Stimulated activated CD4-positive, alpha-beta T cell treated with anti-CD3 and anti-CD28 coated beads, Interleukin-1b, Interleukin-23, amount 100 ng/mL, for 24 hours (primary cell): ENCODE measurements around the gene ITGB6.

Source experiments
- DNase-seq, 4 experiments: peaks; one replicate each; pipeline ENCODE4 v3.0.0-alpha.2; 2020; ENCODE audit warnings: low read depth in 4 of 4, low spot score in 1 of 4

Gene ITGB6, protein sequence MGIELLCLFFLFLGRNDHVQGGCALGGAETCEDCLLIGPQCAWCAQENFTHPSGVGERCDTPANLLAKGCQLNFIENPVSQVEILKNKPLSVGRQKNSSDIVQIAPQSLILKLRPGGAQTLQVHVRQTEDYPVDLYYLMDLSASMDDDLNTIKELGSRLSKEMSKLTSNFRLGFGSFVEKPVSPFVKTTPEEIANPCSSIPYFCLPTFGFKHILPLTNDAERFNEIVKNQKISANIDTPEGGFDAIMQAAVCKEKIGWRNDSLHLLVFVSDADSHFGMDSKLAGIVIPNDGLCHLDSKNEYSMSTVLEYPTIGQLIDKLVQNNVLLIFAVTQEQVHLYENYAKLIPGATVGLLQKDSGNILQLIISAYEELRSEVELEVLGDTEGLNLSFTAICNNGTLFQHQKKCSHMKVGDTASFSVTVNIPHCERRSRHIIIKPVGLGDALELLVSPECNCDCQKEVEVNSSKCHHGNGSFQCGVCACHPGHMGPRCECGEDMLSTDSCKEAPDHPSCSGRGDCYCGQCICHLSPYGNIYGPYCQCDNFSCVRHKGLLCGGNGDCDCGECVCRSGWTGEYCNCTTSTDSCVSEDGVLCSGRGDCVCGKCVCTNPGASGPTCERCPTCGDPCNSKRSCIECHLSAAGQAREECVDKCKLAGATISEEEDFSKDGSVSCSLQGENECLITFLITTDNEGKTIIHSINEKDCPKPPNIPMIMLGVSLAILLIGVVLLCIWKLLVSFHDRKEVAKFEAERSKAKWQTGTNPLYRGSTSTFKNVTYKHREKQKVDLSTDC

DNA sequence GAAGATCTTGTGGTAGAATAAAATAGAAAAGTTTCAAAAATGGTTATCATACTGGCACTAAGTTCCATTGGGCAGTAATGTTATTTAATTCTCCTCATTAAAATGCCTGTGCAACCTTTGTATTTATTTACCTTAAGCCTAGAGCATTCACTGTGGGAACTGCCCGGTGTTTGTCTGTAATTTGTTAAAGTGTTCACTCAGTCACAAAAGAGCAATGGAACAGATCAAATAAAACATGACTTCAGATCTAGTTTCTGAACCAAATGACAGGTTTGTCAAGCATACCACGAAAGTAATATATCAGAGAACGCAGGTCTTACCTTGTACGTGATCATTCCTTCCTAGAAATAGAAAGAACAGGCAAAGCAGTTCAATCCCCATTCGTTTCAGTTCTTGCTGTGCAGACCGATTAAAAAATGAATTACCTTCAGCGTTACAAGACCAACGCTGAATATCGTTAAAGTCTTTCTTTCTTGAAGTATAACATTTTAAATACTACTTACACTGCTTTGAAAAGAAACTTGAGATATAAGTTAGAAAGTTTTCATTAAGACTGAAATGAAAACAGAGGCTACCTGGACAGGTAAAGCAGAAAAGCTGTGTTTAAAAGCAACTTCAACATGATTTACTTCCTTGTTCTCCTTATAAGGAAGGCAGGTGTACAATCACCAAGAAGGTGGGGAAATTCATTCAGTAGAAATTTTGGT is at the start of gene ITGB6:
Gene ITGB6, minus strand, starts transcription at position 590 of the 707 bp plus-strand sequence. Its CDS starts 209 bp downstream, at position 381.
- DNase-seq = no peak

DNA sequence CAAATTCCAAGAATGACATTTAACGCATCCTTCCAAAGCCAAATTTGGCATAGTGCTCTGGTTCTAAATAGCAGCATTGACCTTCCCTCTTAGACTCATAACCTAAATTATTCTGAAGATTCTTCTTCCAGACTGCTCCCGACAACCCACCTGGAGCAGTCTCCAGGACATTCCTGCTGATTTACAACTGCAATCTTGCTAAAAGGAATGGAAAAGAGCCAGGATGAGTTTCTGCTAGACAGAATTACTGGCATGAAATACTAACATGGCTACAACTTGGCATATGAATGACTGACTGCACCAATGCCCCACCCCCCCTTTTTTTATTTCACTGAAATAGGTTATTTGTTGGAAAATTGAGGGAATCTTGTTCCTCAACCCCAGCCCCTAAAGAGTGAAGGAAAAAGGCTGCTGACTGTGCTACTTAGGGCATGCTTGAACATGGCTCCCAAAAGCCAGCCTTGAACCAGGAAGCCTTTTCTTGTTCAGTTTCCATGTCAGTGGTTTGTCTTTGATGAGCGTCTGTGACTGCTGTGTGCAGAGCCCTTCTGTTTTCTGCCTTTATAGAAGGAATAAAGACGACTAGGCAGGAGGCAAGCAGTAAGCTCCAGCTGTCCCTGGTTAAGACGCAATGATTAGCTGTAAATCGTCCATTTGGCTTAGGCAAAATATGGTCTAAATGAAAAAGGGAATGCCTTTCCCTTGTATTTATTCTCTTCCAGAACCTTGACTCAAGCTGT is 47.4 kb upstream of the ITGB6 start:
- no peak for DNase-seq

DNA sequence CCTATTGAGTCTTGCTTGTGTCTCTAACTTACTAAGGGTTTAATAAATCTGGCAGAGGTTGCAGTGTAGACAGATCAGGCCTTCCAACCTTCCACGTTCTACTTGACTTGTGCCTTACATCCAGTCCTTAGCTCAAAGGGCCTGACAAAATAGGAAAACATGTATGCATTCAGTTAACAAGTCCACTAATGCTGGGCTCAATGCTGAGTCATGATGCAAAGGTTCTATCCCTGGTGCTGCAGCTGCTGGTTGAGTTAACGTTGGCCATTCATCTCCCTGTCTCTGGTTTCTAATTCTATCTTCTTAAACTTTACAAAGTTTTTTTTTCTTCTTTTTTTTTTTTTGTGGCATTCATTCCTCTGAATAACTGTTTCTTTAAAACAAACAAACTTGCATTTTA is 46.3 kb upstream of the ITGB6 start:
- no peak for DNase-seq

DNA sequence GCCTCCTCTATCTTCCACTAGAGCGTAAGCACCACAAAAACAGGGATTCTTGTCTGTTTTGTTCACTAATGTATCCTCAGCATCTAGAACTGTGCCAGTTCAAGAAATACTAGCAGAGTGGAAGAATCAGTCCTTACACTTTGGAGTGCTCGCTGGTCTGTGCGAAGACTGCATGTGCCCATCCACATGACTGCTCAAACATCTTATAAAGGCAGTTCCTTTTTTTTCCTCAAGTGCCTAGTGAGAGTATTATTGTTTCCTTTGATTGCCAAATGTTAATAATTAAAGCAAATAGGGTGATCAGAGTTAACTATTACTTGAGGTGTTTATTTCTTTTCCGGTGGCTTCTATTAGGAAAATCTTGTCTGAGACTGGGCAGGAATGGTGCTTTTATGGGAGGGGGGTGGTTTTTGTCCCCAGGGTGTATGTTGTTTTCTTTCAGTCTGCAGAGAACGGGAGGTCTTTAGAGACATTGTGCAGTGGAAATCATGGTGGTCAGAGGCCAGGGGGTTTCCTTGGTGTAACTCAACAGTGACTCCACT is 45.6 kb upstream of the ITGB6 start:
- no peak for DNase-seq

DNA sequence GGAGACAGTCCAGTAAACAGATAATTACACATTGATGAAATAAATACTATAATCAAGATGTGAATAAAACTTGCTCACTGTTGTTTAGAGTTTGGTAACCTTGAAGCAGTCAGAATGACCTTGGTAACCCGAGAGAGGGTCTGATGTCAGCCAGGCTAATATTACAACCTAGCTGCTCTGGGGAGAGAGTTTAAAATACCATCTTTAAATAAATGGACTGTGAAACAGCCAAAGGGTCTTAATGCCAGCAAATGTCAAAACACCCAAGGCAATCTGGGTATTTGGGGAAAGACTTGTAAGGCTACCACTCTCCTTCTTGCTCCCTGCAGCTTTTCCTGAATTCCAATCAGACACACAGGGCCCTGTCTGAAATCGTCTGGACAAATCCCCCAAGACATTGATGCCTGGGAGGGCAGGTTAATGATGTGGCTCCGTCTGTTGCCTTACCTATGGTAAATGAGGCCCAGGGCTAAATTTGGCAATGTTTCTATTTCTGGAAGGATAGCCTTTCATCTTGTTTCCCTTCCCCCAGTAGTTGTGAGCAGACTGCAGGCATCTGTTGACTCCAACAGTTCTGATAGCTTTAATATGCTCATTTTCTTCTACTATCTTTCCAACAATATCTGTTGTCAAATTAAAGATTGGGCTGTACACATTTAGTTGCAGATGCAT is 43.0 kb upstream of the ITGB6 start:
- no peak for DNase-seq

DNA sequence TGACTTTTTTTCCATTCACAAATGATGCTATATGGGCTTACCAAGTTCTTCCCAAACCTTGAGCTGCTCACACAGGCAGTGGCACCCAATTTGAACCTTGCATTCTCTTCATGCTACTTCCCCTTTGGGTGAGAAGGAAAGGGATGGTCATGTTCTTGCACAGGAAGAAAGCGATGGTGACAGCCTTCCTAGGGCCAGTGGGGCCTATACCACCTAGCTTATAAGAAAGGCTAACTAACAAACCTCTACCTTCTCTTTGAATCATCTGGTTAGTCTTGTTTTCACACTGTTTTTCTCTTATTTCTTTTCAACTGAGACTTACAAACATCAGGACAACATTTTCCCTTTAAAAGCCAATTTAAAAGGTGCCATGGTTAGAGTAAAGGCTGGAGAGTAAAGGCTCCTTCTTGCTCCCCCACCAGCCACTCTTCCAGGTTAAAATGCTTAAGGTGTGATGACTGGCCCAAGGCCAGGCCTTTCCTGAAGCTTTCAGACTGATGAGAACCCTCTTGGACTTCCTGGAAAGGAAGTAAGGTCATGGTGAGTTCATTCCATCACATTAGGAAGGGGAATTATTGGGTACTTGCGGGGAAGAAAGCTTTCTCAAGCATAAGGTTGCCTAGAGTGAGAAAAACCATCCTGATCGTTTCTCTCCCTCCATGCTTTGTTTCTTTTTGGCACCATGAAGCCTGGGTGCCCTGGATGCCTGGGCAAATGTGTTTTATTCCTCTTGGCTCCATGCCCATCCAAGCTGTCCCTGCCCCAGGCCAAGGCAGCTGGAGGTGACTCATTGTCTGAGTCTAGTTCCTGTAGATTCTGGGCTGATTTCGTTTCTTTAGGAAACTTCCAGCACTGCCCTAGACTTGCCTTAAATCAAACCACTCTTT is 41.4 kb upstream of the ITGB6 start:
- DNase-seq = no peak

DNA sequence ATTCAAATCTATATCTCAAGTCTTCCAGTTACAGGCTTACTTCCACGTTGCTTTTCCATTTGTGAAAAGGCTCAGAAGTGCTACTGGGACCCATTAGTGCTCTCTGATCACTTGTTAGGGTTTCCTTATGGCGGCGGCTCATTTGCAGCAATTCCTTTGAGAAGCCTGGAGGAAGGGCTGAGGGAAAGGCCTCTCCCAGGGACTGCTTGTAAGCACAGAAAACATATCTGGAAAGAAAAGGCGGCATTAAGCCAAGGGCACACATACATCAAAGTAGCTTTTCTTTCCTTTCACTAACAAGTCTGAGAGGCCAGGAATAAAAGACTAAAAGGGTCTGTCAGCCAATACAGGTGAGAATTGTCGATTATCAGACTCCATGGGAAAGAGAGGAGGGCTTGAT is 39.4 kb upstream of the ITGB6 start:
- DNase-seq = no peak

DNA sequence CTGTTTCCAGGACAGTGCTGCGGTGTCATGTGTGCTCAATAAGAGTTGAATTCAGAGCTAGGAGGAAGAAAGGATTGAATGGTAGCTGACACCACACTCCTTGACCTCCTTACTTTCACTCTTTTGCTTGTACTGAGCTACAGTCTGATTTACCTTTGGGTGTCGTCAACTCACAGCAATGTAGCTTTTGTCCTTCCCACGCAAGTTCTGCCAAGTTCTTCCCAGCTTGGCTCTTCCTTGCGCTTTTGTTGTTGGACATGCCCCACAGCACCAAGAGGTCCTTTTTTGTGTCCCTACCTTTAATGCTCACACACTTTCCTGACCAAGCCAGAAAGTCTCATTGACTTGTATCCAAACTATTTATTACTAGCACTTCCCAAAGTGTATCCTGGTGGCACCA is 38.3 kb upstream of the ITGB6 start:
- no peak for DNase-seq

DNA sequence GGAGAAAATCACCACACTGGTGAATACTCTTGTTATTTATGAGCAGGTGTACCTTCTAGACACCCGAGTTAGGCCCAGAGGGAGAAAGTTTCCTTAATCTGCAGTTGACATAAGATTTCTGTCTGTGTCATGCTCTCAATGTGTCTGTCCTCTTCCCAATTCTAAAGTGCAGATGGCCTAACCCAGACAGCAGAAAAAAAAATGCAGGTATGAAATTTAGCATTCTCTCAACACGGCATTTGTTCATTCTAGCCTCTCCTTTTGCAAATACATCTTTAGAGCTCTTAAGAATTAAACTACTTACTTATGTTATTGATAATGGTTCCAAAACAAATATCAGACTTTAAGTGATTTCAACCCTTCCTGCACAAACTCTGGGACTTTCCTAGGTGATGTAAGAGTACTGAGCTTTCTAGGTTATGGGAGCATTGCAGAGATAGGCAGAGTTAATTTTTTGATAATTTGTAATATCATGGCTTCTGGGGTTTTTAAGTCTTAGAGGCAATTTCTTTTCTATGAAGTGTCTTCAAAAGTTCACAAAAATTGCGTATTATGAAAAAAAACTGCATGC is 32.9 kb upstream of the ITGB6 start:
- no peak for DNase-seq

DNA sequence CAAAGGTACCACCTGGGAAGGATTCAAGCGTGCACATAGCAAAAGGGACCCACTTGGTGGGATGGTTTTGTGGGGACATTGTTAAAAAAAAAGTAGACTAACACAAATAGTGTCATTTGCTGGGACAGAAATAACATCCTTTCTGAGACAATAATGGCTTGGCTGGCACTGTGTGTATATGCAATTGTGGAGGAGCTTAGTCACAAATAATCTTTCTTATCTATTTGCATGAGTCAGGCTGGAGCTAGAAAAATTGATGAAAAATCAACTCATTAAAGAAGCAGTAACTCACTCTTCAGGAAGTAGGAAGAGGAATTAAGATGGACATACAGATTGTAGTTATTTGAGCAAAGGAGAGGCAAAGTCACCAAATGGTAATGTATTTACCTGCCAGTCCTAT is 29.5 kb upstream of the ITGB6 start:
- no peak for DNase-seq

DNA sequence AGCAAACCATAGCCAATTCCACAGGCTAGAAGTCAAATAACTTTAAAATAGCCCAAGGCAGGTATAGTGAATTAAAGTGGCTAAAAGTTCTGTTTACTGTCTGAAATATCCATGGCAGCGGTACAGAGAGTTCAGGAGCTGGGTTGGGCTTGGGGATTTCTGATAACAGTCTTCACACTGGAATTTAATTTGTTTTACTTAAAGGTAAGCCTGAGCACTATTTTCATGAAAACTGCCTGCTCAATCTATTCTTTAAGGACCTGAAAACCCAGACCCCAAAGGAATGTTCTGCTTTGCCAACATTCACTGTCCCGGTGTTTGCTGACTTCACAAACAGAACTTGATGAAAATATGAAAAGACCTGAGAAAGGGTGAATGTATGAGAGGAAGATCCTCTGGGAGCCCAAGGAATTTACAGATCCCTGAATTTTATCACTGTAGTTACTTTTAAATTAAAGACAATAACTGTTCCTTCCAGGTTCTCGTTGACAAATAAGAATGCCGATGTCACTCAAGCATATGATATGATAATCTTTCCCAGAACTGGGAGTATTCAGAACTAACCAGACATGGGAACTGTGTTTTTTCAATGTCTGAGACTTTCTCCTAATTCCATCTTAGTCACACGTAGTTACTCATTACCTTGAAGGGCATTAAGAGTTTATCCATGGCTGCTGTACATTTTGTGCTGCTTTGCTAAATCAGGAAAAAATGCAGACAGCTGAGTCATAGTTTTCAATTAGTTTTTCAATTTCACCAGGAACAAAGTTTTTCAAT is 28.3 kb upstream of the ITGB6 start:
- no peak for DNase-seq

DNA sequence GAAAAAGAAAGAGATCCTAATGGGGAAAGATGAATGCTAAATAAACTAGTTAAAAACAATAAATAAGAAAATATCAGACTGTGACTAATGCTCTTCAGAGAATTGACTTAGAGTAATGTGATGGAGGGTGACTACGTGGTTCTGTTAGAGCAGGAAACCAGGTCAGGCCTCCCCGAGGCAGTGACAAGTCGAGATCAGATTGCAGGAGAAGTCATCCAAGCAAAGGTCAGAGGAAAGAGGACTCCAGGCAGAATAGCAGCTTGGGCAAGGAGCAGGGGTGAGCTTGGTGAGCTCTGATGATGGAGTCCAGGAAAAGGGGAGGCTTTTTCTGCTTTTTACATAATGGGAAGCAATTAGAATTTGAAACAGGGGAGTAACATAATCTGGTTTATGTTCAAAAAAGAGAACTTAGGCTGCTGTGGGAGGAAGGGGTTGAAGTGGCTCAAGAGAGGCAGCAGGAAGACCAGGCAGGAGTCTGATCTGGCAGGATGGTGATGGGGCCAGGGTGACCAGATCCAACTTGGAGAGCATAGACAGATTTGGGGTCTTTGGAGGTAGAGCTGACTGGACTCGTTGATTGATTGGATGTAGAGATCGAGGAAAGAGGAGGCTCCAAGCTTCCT is 27.3 kb upstream of the ITGB6 start:
- DNase-seq = no peak

DNA sequence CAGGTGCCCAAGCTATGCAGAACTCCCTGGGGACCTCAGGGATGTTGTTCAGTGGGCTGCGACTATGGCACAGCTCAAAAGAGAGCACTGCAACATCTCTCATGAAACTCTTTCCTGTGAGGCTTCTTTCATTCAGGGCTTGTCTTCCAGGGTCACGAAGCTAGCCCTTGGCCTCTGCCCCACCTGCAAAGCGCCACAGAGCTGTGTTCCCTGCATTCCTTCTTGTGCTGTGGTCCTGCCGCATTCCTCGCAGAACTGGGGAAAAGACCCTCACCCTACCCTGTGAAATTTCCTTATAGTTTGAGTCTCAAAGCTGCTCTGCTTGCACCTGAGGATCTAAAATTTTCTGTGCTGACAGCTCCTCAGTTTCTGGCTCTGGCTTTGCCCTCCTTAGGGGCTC is 26.3 kb upstream of the ITGB6 start:
- no peak for DNase-seq

DNA sequence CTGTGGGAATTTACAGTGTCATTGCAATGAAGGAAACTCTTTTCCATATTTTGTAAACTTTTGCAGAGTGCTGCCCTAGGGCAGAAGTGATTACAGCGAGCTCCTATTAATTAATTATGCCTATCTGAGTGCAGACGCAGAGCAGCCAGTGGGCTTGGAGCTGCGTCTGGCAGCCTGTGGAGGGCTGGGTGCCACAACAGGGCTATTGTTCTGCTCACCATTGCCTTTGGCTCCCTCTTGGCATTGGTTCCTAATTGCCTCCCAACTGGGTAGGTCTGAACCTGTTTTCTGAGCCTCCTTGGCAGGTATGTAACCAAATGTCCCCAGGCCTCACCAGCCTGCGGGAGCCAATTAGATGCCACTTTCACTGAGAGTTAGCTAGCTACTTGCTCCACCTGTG is 25.6 kb upstream of the ITGB6 start:
- DNase-seq = no peak

DNA sequence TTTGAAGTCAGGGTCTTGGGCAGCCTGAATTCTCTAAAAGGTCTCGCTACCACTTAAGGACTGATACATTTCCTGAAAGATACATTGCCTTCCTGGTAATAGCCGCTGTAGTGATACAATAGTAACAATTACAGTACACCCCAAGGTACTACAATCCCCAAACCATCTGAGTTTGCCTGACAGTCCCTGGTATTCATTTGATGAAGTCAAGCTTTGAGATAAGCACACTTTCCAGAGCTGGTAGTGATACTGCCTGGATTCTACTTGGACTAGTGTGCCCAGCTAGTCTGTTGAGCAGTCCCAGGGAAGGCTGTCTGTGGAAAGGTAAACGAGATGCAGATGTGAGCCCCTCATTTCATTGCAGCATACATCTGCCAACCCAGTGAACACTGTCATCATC is 24.4 kb upstream of the ITGB6 start:
- no peak for DNase-seq

DNA sequence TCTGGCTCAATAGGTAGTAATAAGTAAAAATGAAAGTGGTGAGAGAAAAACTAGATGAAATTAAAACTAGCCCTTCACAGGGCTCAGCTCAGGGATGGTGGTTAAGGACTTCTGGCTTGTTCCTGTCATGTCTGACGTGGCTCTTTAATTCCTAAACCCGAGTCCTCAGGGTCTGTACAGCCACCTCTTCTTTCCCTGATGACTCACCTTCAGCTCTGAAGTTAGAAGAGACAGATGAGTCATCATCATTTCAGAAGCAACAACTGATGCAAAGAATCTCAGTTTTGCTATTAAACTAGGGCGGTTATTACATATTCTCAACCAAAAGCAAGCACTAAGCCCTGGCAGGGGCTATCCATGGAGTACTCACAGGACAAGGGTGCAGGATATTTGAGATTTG is 24.0 kb upstream of the ITGB6 start:
- no peak for DNase-seq

DNA sequence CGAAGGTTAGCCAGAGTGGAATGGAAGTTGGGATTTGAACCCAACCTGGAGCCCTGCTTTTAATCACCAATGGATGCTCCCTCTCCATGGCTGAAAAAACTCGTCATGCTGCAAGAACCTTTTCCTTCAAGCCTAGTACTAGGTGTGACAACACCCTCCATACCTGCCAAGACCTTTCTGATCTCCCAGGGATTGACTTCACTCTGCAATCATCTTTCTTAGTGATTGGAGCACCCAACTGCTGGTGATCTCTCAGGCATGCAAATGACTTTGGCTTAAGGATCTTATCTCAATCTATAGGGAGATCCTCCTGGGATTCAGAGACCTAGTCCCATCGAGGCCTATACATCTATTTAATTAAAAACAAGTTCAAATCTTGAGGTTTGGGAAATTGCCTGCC is 23.5 kb upstream of the ITGB6 start:
- no peak for DNase-seq
